ENCODE measurements around the gene UPK1A. TPM values are rescaled to one million over a fixed set of nuclear protein-coding genes. Genes with fewer than 3 reads are reported as not detected.
"Not testable (repeated sequence)": the region's sequence is repeated elsewhere in the genome, so short reads cannot be mapped to it uniquely, and the experiment has no call there.

The UPK1A gene
- polyA plus RNA-seq, 10 donors = 6.1 to 6.5 TPM; not detected in 8

DNA sequence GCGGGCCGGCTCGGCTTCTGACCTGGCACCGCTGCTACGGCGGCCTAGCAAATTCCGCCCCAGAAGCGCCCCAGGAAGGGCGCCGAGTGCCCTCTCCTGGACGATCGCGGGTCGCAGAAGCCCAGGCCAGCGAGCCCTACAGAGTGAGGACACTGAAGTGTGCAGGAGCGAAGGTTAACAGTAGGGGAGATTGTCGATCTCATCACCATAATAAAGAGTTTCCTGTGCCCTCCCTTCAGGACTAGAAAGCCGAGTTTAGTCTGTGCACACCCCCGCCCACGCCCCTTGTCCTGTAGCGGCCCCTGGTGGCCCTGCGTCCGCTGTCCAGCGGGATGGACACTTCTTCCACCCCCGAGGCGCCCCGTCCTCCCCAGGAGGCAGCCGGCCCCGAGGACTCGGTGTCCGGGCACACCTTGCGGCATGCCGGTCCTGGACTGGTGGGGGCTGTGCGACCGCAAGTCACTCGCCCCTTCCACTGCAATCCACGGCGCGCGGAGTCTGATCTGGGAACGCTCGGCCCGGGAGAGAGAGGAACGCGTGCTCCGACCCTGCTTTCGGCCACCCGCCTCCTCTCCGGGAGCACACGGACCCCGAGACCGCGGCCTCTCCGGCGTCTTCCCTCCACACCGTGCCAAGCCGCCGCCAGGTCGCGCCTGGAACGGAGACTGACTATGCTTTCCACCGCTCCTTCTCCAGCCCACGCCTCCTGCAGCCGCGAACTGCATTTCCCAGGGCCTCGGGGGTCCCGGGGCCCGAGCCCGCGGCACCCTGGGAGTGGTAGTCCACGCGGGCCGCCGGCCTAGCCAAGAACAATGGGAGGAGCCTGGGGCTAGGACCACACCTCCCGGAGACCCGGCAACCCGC, 50.7 kb downstream of the UPK1A start:
- DNase-seq = peak; percentile 74 to 99 (median 89)

DNA sequence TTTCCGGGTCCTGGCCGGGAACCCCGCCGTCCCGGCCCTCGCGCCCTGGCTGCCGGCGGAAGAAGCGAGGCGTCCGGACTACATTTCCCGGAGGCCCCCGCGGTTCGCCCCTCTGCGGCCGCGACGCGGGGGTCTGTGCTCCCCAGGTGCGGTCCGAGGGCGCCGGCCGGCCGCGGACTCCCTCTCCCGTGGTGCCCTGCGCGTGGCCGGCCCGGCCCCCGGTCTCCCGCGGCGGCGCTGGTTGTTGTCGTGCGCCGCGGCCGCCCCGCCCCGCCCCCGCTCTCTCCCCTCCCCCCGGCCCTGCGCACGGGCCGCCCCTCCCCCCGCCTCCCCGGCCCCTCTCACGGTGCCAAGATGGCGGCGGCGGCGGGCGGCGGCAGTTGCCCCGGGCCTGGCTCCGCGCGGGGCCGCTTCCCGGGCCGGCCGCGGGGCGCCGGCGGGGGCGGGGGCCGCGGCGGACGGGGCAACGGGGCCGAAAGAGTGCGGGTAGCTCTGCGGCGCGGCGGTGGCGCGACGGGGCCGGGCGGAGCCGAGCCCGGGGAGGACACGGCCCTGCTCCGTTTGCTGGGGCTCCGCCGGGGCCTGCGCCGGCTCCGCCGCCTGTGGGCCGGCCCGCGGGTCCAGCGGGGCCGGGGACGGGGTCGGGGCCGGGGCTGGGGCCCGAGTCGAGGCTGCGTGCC, 51.5 kb downstream of the UPK1A start, which contains the start of gene KMT2B:
Gene KMT2B (plus strand): TSS at position 339 of the 680 bp plus-strand sequence. CDS start 16 bp downstream, at position 355.
- peak in 2 of 3 donors; percentile 96 for DNase-seq

DNA sequence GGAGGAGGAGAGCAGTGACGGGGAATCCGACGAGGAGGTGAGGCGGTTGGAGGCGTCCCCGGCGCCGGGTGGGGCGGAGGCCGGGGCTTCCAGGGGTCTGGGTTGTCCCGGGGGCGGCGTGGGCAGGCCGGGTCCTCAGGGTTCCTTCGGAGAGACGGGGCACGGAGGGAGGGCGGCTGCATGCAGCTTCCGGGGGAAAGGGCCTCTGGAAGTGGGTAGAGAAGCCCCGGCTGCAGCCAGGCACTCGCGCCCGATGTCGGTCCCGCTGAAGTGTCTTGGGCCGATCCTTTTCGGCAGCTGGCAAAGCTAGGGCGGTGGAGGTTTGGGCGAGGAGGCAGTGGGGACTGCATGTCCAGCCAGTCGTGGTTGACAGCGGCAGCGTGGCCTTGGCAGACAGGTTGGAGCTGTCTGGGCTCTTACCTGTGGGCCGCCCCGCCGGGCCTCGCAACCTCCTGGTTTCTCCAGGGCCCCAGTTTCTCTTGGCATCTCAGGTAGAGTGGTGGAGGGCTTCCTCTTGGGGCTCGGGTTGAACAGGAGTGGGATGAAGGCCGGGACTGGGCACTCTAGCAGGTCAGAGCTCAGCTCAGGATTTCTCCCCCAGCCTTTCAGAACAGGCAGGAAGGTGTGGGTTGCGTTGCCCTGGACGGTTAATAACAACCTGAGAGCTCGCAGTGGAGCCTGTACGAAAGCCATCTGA, 52.2 kb downstream of the UPK1A start:
- DNase-seq = peak in 1 of 3 donors; percentile 54

DNA sequence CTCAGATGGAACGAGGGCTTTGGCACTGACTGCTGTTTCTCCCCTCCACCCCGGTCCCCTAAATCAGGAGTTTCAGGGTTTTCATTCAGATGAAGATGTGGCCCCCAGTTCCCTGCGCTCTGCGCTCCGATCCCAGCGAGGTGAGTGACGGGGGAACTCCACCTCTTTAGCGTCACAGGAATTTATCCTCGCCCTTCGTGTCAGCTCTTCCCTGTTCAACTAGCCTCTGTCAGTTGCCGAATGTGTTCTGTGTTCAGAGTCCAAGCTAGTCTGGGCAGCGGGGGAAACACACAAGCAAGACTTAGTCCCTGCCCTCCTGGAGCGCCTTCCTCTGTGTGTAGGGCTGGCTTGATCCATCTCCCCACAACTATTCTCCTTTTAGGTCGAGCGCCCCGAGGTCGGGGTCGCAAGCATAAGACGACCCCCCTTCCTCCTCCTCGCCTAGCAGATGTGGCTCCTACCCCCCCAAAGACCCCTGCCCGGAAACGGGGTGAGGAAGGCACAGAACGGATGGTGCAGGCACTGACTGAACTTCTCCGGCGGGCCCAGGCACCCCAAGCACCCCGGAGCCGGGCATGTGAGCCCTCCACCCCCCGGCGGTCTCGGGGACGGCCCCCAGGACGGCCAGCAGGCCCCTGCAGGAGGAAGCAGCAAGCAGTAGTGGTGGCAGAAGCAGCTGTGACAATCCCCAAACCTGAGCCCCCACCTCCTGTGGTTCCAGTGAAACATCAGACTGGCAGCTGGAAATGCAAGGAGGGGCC, 53.3 kb downstream of the UPK1A start:
- DNase-seq = no peak

DNA sequence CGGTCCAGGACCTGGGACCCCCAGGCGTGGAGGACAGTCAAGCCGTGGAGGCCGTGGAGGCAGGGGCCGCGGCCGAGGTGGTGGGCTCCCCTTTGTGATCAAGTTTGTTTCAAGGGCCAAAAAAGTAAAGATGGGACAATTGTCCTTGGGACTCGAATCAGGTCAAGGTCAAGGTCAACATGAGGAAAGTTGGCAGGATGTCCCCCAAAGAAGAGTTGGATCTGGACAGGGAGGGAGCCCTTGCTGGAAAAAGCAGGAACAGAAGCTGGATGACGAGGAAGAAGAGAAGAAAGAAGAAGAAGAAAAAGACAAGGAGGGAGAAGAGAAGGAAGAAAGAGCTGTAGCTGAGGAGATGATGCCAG, 53.8 kb downstream of the UPK1A start:
- no peak for DNase-seq

DNA sequence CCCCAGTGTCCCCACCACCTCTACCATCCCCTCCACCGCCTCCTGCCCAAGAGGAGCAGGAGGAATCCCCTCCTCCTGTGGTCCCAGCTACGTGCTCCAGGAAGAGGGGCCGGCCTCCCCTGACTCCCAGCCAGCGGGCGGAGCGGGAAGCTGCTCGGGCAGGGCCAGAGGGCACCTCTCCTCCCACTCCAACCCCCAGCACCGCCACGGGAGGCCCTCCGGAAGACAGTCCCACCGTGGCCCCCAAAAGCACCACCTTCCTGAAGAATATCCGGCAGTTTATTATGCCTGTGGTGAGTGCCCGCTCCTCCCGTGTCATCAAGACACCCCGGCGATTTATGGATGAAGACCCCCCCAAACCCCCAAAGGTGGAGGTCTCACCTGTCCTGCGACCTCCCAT, 54.3 kb downstream of the UPK1A start:
- no peak for DNase-seq

DNA sequence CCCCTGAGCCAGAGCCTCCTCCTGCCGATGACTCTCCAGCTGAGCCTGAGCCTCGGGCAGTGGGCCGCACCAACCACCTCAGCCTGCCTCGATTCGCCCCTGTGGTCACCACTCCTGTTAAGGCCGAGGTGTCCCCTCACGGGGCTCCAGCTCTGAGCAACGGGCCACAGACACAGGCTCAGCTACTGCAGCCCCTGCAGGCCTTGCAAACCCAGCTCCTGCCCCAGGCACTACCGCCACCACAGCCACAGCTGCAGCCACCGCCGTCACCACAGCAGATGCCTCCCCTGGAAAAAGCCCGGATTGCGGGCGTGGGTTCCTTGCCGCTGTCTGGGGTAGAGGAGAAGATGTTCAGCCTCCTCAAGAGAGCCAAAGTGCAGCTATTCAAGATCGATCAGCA, 55.1 kb downstream of the UPK1A start:
- DNase-seq = no peak

DNA sequence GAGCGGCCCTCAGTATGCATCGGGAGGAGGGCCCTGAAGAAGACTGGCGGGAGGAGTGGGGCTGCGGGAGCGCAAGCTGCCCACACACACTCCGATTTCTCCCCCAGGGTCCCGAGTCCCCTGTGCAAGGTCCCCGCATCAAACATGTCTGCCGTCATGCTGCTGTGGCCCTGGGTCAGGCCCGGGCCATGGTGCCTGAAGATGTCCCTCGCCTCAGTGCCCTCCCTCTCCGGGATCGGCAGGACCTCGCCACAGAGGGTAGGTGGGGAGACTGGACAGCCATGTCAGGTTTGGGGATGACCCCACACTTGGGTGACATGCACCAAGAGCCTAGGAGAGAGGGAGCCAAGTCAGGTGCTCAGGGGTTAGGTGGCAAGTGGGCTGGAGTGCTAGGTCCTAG, 56.1 kb downstream of the UPK1A start:
- no peak for DNase-seq

DNA sequence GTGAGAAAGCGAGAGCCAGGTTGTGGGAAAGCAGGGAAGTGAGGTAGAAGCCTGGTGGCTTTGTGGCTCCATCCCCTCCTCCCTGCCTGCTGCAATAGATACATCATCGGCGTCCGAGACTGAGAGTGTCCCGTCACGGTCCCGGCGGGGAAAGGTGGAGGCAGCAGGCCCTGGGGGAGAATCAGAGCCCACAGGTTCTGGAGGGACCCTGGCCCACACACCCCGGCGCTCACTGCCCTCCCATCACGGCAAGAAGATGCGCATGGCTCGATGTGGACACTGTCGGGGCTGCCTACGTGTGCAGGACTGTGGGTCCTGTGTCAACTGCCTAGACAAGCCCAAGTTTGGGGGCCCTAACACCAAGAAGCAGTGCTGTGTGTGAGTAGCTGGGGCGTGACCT, 56.6 kb downstream of the UPK1A start:
- no peak for DNase-seq

DNA sequence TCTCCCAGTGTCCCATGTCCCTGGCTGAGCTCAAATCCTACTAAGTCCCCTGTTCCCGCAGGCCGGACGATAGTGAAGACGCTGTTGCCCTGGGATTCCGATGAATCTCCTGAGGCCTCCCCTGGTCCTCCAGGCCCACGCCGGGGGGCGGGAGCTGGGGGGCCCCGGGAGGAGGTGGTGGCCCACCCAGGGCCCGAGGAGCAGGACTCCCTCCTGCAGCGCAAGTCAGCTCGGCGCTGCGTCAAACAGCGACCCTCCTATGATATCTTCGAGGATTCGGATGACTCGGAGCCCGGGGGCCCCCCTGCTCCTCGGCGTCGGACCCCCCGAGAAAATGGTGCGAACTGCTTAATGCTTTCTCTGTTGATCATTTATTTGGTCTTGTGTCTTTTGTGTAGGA, 57.4 kb downstream of the UPK1A start:
- DNase-seq = no peak

DNA sequence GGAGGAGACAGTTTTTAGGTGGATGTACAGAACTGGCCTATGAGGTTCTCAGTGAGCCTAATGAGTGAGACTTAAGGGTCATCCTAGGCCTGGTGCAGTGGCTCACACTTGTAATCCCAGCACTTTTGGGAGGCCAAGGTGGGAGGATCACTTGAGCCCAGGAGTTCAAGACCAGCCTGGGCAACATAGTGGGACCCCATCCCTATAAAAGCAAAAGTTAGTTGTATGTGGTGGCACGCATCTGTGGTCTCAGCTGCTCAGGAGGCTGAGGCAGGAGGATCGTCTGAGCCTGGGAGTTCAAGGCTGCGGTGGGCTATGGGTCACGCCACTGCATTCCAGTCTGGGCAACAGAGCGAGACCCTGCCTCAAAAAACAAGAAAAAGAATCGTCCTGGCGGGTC, 57.8 kb downstream of the UPK1A start:
- not testable (repeated sequence) for DNase-seq

DNA sequence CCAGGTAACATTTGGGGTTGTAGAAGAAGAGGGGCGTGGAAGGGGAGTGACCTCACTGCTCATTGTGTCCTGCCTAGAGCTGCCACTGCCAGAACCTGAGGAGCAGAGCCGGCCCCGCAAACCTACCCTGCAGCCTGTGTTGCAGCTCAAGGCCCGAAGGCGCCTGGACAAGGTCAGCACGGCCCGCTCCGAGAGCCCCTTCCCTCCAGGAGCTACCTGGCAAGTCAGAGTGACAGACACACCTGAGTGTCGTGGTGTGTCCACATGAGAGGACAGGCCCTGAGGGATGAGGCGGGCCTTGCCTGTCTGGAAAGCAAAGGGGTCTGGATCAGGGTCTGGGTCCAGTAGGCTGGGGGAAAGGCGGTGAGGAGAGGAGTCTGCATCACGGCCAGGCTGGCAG, 58.2 kb downstream of the UPK1A start:
- DNase-seq = no peak

DNA sequence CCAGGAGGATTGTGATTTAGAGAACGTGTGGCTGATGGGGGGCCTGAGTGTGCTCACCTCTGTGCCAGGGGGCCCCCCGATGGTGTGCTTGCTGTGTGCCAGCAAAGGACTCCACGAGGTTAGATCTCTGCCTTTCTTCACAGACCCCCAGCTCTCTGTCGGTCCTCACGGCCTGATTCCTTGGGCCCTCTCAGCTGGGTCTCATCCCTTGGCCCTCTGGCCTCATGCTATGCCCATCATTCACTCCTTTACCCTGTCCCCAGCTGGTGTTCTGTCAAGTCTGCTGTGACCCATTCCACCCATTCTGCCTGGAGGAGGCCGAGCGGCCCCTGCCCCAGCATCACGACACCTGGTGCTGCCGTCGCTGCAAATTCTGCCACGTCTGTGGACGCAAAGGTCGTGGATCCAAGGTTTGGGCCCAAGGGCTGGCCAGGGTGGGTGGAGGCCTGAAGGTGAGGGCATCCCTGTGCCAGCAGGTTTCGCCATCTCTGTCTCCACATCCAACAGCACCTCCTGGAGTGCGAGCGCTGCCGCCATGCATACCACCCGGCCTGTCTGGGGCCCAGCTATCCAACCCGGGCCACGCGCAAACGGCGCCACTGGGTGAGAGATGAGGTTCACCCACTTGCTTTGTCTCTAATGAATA, 59.0 kb downstream of the UPK1A start:
- no peak for DNase-seq

DNA sequence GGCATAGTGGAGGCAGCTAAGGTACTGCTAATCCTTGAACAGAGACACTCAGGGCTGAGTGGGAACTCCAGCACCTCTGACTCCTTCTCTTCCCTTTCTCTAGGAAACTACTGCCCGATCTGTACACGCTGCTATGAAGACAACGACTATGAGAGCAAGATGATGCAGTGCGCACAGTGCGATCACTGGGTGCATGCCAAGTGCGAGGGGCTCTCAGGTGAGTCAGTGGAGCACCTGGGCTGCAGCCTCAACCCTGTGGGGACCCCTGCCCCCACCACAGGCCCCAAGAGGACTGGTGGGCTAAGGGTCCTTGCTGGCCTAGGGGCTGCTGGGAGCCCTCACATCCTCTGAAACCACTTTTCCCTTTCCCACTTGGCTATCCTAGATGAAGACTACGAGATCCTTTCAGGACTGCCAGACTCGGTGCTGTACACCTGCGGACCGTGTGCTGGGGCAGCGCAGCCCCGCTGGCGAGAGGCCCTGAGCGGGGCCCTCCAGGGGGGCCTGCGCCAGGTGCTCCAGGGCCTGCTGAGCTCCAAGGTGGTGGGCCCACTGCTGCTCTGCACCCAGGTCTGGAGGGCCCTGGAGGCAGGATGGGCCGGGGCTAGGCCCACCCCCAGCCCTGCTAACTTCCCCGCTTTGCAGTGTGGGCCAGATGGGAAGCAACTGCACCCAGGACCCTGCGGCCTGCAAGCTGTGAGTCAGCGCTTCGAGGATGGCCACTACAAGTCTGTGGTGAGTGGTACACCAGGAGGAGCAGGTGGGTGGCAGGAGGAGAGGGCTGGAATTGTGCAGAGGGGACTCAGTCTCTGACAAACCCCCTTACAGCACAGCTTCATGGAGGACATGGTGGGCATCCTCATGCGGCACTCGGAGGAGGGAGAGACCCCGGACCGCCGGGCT, 61.0 kb downstream of the UPK1A start:
- DNase-seq = no peak

Other genes with a start within 250 kb of the UPK1A start
- under 1 TPM in 7 of 10 donors, not detected in 3; 0.11 to 0.49 (median 0.15) TPM for gene FFAR2, start 218.3 kb upstream of the UPK1A start, polyA plus RNA-seq (ENCODE audit: insufficient read length in 10 of 10)
- gene KRTDAP, start 176.1 kb upstream of the UPK1A start, polyA plus RNA-seq (ENCODE audit: insufficient read length in 10 of 10) = 100 to 1,000 TPM in 1 of 10 donors, 10 to 100 TPM in 1, 1 to 10 TPM in 1, not detected in 7; 1.2 to 195 (median 65.7) TPM
- gene DMKN, start 152.9 kb upstream of the UPK1A start, polyA plus RNA-seq (ENCODE audit: insufficient read length in 10 of 10) = 10 to 100 TPM in 2 of 10 donors, 1 to 10 TPM in 5, under 1 TPM in 3; 0.46 to 53.6 (median 1.5) TPM
- gene SBSN, start 138.2 kb upstream of the UPK1A start, polyA plus RNA-seq (ENCODE audit: insufficient read length in 10 of 10) = 10 to 100 TPM in 1 of 10 donors, 1 to 10 TPM in 1, under 1 TPM in 2, not detected in 6; 0.15 to 19.3 (median 0.72) TPM
- not detected for gene GAPDHS, start 133.1 kb upstream of the UPK1A start, polyA plus RNA-seq (ENCODE audit: insufficient read length in 10 of 10)
- gene TMEM147, start 120.9 kb upstream of the UPK1A start, polyA plus RNA-seq (ENCODE audit: insufficient read length in 10 of 10) = 10 to 100 TPM; 40.3 to 49.6 (median 45.1) TPM
- gene ATP4A, start 102.9 kb upstream of the UPK1A start, polyA plus RNA-seq (ENCODE audit: insufficient read length in 10 of 10) = under 1 TPM in 1 of 10 donors, not detected in 9; 0.04 TPM
- not detected for gene PMIS2, start 80.3 kb upstream of the UPK1A start, polyA plus RNA-seq (ENCODE audit: insufficient read length in 10 of 10)
- gene HAUS5, start 53.8 kb upstream of the UPK1A start, polyA plus RNA-seq (ENCODE audit: insufficient read length in 10 of 10) = 10 to 100 TPM in 9 of 10 donors, 1 to 10 TPM in 1; 10.0 to 14.5 (median 12.3) TPM
- gene RBM42, start 37.5 kb upstream of the UPK1A start, polyA plus RNA-seq (ENCODE audit: insufficient read length in 10 of 10) = 10 to 100 TPM; 30.4 to 55.8 (median 38.3) TPM
- gene ETV2, start 24.8 kb upstream of the UPK1A start, polyA plus RNA-seq (ENCODE audit: insufficient read length in 10 of 10) = 1 to 10 TPM; 1.6 to 4.1 (median 2.5) TPM
- gene COX6B1, start 18.2 kb upstream of the UPK1A start, polyA plus RNA-seq (ENCODE audit: insufficient read length in 10 of 10) = 100 to 1,000 TPM; 243 to 330 (median 261) TPM
- under 1 TPM in 5 of 10 donors, not detected in 5; 0.08 to 0.59 (median 0.25) TPM for gene ZBTB32, start 38.0 kb downstream of the UPK1A start, polyA plus RNA-seq (ENCODE audit: insufficient read length in 10 of 10)
- gene KMT2B, start 51.5 kb downstream of the UPK1A start, polyA plus RNA-seq (ENCODE audit: insufficient read length in 10 of 10) = 10 to 100 TPM; 17.6 to 26.1 (median 23.0) TPM
- 1 to 10 TPM; 2.2 to 4.1 (median 3.3) TPM for gene IGFLR1, start 75.9 kb downstream of the UPK1A start, polyA plus RNA-seq (ENCODE audit: insufficient read length in 10 of 10)
- 10 to 100 TPM; 10.4 to 15.6 (median 12.7) TPM for gene U2AF1L4, start 78.9 kb downstream of the UPK1A start, polyA plus RNA-seq (ENCODE audit: insufficient read length in 10 of 10)
- gene PSENEN, start 79.1 kb downstream of the UPK1A start, polyA plus RNA-seq (ENCODE audit: insufficient read length in 10 of 10) = 10 to 100 TPM; 32.5 to 41.0 (median 37.1) TPM
- 10 to 100 TPM in 4 of 10 donors, 1 to 10 TPM in 6; 7.9 to 13.1 (median 9.6) TPM for gene LIN37, start 82.1 kb downstream of the UPK1A start, polyA plus RNA-seq (ENCODE audit: insufficient read length in 10 of 10)
- 100 to 1,000 TPM; 193 to 769 (median 611) TPM for gene HSPB6, start 90.5 kb downstream of the UPK1A start, polyA plus RNA-seq (ENCODE audit: insufficient read length in 10 of 10)
- 10 to 100 TPM in 8 of 10 donors, 1 to 10 TPM in 2; 9.5 to 15.2 (median 11.6) TPM for gene PROSER3, start 91.7 kb downstream of the UPK1A start, polyA plus RNA-seq (ENCODE audit: insufficient read length in 10 of 10)
- 10 to 100 TPM in 7 of 10 donors, 1 to 10 TPM in 3; 7.1 to 24.1 (median 14.5) TPM for gene ARHGAP33, start 109.0 kb downstream of the UPK1A start, polyA plus RNA-seq (ENCODE audit: insufficient read length in 10 of 10)
- not detected for gene PRODH2, start 146.3 kb downstream of the UPK1A start, polyA plus RNA-seq (ENCODE audit: insufficient read length in 10 of 10)
- under 1 TPM in 8 of 10 donors, not detected in 2; 0.09 to 0.52 (median 0.15) TPM for gene NPHS1, start 186.0 kb downstream of the UPK1A start, polyA plus RNA-seq (ENCODE audit: insufficient read length in 10 of 10)
- gene KIRREL2, start 190.4 kb downstream of the UPK1A start, polyA plus RNA-seq (ENCODE audit: insufficient read length in 10 of 10) = 1 to 10 TPM in 1 of 10 donors, under 1 TPM in 9; 0.18 to 1.1 (median 0.33) TPM
- 10 to 100 TPM in 1 of 10 donors, 1 to 10 TPM in 9; 3.8 to 12.7 (median 5.9) TPM for gene APLP1, start 202.1 kb downstream of the UPK1A start, polyA plus RNA-seq (ENCODE audit: insufficient read length in 10 of 10)
- gene NFKBID, start 234.0 kb downstream of the UPK1A start, polyA plus RNA-seq (ENCODE audit: insufficient read length in 10 of 10) = 1 to 10 TPM; 1.1 to 3.1 (median 1.7) TPM
- gene HCST, start 236.0 kb downstream of the UPK1A start, polyA plus RNA-seq (ENCODE audit: insufficient read length in 10 of 10) = 10 to 100 TPM in 1 of 10 donors, 1 to 10 TPM in 9; 3.7 to 11.6 (median 5.3) TPM
- gene TYROBP, start 241.8 kb downstream of the UPK1A start, polyA plus RNA-seq (ENCODE audit: insufficient read length in 10 of 10) = 10 to 100 TPM; 11.6 to 22.8 (median 16.9) TPM

Measured in muscle of back (tissue), 11 donors.